Measurements from ENCODE around the gene NID2. TPM values are rescaled to one million over a fixed set of nuclear protein-coding genes. Genes with fewer than 3 reads are reported as not detected.

The NID2 gene
- total RNA-seq, 1 experiment from 2014 or later: 6.6 TPM

GRCh38 chr14:52023518-52023917 is 45.3 kb downstream of the NID2 start:
- H2BK20ac ChIP-seq (ENCODE audit: low read depth, low read length, poor library complexity, severe bottlenecking): no peak overlapping the region
- H2AK5ac ChIP-seq (ENCODE audit: insufficient read length, low read length): no peak overlapping the region
- H3K4me2 ChIP-seq (ENCODE audit: insufficient read depth, insufficient read length, low read length): no peak overlapping the region
- H3K27me3 ChIP-seq (ENCODE audit: insufficient read depth, low read length): no peaks in the 10 kb centered on the region
- H3K79me1 ChIP-seq (ENCODE audit: insufficient read depth, low read depth, low read length, poor library complexity, severe bottlenecking): no peaks in the 10 kb centered on the region
- H3K4ac ChIP-seq (ENCODE audit: low read depth, low read length): no peak overlapping the region
- no peak overlapping the region for H3K9ac ChIP-seq (ENCODE audit: extremely low read depth, insufficient read length, low read length)
- H3T11ph ChIP-seq (ENCODE audit: low read length): no peak overlapping the region
- H3K9me3 Mint-ChIP-seq: peaks cover 0 to 3% of the 10 kb centered on the region in 2 experiments; a peak in 1 of 5 replicates
- no peak overlapping the region for H3K4me3 Mint-ChIP-seq
- H3K23ac ChIP-seq (ENCODE audit: insufficient read length, low read depth, low read length): no peak overlapping the region
- DNase-seq: no peak
- H3K27me3 Mint-ChIP-seq (ENCODE audit: low read depth): no peaks in the 10 kb centered on the region
- no peak overlapping the region for H3K18ac ChIP-seq (ENCODE audit: insufficient read length, low read depth, low read length)
- H2BK12ac ChIP-seq (ENCODE audit: insufficient read length, low read depth, low read length): no peak overlapping the region
- H2BK15ac ChIP-seq (ENCODE audit: low read depth, low read length): no peak overlapping the region
- no peaks in the 10 kb centered on the region for H3K23me2 ChIP-seq (ENCODE audit: insufficient read length, low read depth, low read length, poor library complexity, severe bottlenecking)
- WGBS (ENCODE audit: extremely low coverage, insufficient read length, low lambda C conversion rate): no CpG with 5 or more reads among the region's 1 CpG
- H4K5ac ChIP-seq (ENCODE audit: insufficient read length, low read depth, low read length): no peak overlapping the region
- H3K36me3 Mint-ChIP-seq (ENCODE audit: insufficient read depth in 1 of 3, low read depth in 3 of 3): peaks cover 0 to 2% (median 0%) of the 10 kb centered on the region in 3 experiments; a peak in 3 of 7 replicates
- H3K9me3 ChIP-seq (ENCODE audit: control insufficient read depth, low read depth, low read length): no peaks in the 10 kb centered on the region
- no peak overlapping the region; a peak in 2 of 7 replicates for H3K27ac Mint-ChIP-seq
- no peak overlapping the region for H3K27ac ChIP-seq (ENCODE audit: insufficient read length, low read depth, low read length)
- no peak overlapping the region for H3K14ac ChIP-seq (ENCODE audit: insufficient read depth, low read length)
- no peak overlapping the region for H4K8ac ChIP-seq (replicated peaks; ENCODE audit: insufficient read length, low read depth, low read length)
- H2BK5ac ChIP-seq (ENCODE audit: insufficient read length, low read length): no peak overlapping the region
- H2AFZ ChIP-seq (ENCODE audit: low read length): no peak overlapping the region
- no peak overlapping the region for H2BK120ac ChIP-seq (ENCODE audit: low read depth, low read length, poor library complexity, severe bottlenecking)
- peaks cover 7% of the 10 kb centered on the region; the same call in 1 of the 2 replicates for H3K4me1 ChIP-seq (ENCODE audit: insufficient read depth, low read length)
- no peaks in the 10 kb centered on the region for H4K20me1 ChIP-seq (ENCODE audit: control insufficient read depth, insufficient read depth, insufficient read length)
- H4K91ac ChIP-seq (ENCODE audit: insufficient read length, low read depth, low read length): no peak overlapping the region
- H3K79me2 ChIP-seq (ENCODE audit: insufficient read depth, low read length): no peaks in the 10 kb centered on the region
- no peak for TF ChIP-seq CTCF (conservative IDR thresholded peaks at IDR 0.05)
- no peak overlapping the region for H3K56ac ChIP-seq (ENCODE audit: insufficient read length, low read depth, low read length)
- peaks cover 25 to 26% of the 10 kb centered on the region in 2 experiments for H3K4me1 Mint-ChIP-seq

Data from H9 (cell line).